HG03575 (cell line): ENCODE measurements around the gene LGALS4.
A peak's percentile ranks its signal among the peaks of the same experiment; 100 is the strongest.
"Not testable (repeated sequence)": the region's sequence is repeated elsewhere in the genome, so short reads cannot be mapped to it uniquely, and the experiment has no call there.

Experiments used
- ATAC-seq: cut with Tn5 transposase; IDR thresholded peaks from one replicate; pipeline ENCODE4 v1.9.1; 2021; ENCODE audit not compliant: unreplicated experiment, insufficient number of reproducible peaks, low FRiP score; ENCODE audit errors: extremely low read depth

LGALS4 gene, protein sequence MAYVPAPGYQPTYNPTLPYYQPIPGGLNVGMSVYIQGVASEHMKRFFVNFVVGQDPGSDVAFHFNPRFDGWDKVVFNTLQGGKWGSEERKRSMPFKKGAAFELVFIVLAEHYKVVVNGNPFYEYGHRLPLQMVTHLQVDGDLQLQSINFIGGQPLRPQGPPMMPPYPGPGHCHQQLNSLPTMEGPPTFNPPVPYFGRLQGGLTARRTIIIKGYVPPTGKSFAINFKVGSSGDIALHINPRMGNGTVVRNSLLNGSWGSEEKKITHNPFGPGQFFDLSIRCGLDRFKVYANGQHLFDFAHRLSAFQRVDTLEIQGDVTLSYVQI

DNA sequence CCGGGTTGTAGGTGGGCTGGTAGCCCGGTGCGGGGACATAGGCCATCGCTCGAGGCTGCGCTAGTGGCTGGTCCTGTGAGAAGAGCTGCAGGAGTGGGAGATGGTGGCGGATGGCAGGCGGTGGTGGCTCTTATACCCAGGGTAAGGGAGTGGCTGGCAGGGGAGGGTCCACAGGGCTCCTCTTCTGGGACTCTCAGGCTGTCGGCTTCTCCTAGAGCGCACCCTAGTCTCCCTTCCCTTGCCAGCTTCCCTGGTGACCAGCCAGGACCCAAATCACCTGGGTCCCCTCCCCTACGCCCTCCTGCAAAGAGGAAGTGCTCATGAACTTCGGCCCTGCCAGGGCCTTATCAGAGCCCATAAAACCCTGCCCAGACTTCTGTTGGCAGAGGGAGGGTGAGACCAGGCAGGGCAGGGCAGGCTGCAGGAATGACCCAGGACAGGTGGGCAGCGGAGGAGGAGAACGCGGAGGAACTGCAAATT is at the start of gene LGALS4:
TSS of gene LGALS4 (minus strand) at position 105 of the 480 bp plus-strand sequence. CDS start at position 46, 59 bp downstream.
- ATAC-seq, result no peak

DNA sequence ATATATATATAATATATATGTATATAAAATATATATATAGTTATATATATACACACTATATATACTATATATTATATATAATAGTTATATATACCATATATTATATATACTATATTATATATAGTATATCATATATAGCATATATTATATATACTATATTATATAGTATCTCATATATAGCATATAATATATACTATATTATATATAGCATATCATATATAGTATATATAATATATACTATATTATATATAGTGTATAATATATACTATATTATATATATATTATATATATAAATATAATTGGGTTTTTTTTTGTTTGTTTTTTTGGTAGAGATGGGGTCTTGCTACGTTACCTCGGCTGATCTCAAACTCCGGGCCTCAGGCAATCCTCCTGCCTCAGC is 48.6 kb upstream of the LGALS4 start:
- no peak for ATAC-seq

DNA sequence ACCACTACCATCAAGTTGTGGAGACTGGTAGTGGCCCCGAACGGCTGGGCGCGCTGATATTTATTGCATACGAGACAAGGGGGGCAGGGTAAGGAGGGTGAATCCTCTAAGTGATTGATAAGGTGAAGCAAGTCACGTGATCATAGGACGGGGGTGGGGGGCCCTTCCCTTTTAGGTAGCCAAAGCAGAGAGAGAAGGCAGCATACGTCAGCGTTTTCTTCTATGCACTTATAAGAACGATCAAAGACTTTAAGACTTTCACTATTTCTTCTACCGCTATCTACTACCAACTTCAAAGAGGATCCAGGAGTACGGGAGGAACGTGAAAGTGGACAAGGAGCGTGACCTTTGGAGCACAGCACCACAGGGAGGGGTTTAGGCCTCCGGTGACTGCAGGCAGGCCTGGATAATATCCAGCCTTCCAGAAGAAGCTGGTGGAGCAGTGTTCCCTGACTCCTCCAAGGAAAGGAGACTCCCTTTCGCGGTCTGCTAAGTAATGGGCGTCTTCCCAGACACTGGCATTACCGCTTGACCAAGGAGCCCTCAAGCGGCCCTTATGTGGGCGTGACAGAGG is 47.0 kb upstream of the LGALS4 start:
- ATAC-seq, result not testable (repeated sequence)

DNA sequence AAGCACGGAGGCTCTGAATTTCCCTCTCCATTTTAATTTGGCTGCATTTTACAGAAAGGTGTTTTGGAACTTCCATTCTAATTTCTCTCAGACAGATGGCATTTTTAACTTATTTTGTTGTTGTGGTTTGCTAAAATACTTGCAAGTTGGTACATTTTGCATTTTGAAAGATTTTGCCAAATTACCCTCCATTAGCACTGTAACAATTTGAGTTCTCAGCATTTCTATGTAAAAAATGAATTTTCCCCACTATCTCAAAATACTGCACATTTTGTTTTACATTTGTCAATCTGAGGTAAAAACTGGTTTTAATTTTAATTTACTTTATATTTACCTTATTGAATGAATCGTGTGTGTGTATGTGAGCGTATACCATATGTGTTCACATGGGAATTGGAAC is 44.1 kb upstream of the LGALS4 start:
- ATAC-seq, result no peak

DNA sequence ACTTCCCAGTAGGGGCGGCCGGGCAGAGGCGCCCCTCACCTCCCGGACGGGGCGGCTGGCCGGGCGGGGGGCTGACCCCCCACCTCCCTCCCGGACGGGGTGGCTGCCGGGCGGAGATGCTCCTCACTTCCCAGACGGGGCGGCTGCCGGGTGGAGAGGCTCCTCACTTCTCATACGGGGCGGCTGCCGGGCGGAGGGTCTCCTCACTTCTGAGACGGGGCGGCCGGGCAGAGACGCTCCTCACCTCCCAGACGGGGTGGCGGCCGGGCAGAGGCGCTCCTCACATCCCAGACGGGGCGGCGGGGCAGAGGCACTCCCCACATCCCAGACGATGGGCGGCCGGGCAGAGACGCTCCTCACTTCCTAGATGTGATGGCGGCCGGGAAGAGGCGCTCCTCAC is 43.0 kb upstream of the LGALS4 start:
- ATAC-seq, result not testable (repeated sequence)

DNA sequence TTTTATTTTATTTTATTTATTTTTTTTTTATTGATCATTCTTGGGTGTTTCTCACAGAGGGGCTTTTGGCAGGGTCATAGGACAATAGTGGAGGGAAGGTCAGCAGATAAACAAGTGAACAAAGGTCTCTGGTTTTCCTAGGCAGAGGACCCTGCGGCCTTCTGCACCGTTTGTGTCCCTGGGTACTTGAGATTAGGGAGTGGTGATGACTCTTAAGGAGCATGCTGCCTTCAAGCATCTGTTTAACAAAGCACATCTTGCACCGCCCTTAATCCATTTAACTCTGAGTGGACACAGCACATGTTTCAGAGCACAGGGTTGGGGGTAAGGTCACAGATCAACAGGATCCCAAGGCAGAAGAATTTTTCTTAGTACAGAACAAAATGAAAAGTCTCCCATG is 42.2 kb upstream of the LGALS4 start:
- not testable (repeated sequence) for ATAC-seq

DNA sequence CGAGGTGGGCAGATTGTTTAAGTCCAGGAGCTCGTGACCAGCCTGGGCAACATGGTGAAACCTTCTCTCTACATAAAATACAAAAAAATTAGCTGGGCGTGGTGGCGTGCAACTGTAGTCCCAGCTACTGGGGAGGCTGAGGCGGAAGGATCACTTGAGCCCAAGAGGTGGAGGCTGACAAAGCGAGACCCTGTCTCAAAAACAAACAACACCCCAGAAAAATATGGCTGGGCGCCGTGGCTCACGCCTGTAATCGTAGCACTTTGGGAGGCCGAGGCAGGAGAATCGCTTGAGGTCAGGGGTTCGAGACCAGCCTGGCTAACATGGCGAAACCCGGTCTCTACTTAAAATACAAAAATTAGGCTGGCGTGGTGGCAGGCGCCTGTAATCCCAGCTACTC is 40.5 kb upstream of the LGALS4 start:
- ATAC-seq, result no peak

DNA sequence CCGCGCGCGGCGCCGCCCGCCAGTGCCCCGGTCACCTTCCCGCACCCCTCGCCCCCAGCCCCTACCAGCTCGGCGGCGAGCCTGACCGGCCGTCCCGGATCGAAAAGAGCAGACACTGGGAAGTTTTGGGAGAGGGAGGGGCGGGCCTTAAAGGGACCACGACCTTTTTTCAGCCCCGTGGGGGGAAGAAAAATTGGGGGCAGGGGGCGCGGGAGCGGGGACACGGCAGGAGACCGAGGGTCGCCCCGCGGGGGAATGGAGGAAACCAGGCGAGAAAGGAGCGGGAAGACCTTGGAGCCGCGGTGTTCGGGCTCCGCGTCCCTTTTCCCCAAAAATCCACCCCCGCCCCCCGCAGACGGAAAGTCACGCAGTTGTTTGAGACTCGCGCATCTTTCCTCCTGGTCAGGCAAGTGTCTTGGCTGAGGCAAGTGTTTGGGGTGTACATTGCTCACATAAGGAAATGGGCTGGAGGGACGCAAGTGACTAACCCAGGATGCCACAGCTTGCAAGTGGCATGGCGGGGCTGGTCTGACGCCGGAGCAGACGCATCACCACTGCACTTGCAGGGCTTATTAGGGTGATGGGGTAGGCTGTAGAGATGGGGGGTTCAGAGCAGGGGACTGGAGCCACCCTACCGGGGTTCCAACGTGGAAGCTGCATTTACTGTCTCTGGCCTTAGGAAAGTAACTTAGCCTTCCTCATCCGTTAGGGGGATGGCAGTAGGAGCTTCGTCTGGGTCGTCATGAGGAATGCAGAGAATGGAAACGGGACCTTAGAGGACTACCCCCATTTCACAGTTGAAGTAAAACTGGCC is 39.7 kb upstream of the LGALS4 start:
- no peak for ATAC-seq

DNA sequence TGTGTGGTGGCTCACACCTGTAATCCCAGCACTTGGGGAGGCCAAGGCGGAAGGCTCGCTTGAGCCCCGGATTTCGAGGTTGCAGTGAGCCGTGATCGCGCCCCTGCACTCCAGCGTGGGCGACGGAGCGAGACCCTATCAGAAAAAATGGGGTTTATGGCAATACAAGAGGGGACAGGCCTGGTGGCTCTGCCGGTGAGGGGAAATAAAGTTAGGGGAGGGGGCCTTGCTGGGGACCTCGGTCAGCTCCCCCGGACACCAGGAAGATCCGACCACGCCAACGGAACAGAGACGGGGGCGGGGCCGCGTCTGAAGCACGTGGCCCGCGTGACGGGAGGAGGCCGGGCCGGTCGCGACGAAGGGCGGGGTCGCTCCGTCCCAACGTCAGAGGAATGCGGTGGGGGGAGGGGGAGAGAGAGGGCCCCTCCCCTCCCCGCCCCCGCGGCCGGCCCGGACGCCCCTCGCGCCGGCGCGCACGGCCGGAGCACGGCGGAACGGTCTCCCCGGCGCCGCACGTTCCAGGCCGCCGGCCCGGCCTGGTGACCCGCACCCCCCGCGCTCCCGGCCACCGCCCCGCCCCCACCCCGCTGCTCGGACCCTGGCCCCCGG is 39.0 kb upstream of the LGALS4 start:
- no peak for ATAC-seq

DNA sequence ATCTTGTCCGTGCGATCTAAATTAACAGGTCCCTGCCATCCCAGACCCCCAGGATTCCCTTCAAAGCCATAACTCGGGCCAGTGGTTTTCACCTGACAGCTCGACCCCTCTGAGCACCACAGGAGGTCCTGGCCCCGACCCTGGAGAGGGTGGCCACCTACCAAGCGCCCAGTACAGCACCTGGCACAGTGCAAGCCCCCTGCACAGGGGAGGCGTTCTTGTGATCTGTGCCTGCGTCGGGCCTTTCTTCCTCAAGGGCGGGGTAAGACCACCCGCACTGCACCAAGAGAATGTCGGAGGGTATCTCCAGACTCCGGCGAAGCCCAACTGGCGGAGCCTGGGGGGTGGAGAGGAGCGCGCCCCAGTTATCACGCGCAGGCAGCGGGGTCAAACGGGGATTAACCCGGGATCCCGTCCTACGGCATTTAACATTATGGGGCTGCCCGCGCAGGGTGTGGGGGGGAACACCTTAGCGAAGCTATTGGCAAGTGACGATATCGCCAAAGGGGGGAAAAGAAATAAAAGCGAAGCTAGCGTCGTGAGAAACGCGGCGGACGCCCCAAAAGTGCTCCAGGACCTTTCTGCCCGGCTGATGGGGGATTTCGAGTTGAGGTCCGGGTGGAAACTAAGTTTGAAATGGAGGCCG is 38.4 kb upstream of the LGALS4 start:
- no peak for ATAC-seq

DNA sequence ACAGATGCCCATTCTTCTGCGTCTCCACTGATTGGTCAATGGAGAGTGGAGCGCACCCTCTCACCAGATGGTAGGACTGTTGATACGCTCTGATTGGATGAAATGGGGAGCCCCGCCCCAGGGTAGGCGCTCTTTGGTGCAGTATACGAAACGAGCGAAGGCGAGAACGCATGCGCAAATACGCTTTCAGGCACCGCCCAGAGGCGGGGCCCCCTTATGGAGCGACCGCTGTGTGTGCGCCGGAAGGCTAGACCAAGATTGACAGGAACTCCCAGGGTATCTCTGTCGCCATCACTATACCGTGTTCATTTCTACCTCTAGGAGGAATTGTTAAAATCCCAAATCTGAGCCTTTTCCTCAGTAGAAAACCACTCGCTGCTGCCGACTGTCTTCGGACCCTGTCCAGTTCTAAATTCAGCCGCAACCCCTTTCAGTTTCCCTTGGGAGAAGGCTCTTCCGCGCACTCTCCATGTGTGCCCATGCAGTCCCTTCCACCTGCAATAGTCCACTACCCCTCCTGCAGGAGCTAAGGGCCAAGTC is 37.8 kb upstream of the LGALS4 start:
- peak; percentile 67 for ATAC-seq

DNA sequence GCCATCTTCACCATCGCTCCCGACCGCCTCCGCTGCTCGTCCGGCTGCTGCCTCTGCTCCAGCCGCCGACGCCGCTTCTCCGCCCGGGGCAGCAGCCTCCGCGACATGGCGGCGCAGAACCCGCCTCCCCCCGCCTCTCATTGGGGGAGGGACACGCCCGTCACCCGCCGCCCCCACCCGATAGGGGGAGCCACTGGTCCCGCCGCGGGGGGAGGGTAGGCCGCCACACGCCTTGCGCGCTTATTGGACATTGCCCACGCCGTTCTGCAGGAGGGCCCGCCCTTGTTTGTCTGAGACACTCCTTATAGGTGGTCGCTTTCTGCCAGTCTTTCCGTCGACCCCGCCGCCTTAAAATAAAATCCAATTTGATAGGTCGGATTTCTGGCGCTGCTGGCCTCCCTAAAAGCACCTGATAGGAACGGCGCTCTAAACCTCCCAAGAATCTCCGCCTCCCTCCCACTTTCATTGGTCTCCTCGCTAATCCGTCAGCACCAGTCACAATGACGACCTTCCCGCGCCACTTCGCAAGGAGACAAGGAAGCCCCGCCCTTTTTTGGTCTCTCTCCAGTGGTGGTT is 37.2 kb upstream of the LGALS4 start, which contains the start of gene HNRNPL:
TSS of gene HNRNPL (minus strand) at position 127 of the 576 bp plus-strand sequence. CDS start at position 107, 20 bp downstream.
- no peak for ATAC-seq

DNA sequence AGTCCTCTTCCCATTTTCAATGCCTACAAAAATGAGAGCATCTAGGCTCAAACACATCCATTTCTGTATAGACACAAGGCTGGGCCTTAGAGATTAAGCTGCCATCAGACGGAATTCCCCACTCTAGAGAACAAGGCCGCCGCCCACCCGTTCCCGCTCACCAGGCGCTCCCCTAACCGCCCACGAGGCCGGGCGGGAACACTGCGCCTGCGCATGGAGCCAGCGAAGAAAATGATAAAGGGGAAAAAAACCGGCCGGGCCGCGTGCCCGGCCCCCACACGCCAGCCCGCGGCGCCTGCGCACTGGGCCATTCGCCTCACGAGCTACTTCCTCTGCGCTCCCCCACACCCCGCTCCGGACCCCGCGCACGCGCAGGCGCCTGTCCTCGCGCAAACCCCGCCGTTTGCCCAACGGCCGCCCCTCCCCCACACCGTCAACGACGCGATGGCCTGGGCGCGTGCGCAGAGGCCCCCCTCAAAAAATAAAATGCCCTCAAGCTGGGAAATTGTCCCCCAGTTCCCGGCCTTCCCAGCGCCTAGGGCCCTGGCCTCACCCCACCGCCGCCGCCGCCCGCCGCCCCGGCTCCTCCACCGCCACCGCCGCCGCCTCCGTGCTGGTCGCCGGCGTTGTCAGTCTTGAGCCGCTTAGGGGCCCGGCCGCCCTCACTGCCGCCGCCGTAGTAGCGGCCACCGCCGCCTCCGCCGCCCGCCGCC is 36.6 kb upstream of the LGALS4 start:
- ATAC-seq, result no peak

DNA sequence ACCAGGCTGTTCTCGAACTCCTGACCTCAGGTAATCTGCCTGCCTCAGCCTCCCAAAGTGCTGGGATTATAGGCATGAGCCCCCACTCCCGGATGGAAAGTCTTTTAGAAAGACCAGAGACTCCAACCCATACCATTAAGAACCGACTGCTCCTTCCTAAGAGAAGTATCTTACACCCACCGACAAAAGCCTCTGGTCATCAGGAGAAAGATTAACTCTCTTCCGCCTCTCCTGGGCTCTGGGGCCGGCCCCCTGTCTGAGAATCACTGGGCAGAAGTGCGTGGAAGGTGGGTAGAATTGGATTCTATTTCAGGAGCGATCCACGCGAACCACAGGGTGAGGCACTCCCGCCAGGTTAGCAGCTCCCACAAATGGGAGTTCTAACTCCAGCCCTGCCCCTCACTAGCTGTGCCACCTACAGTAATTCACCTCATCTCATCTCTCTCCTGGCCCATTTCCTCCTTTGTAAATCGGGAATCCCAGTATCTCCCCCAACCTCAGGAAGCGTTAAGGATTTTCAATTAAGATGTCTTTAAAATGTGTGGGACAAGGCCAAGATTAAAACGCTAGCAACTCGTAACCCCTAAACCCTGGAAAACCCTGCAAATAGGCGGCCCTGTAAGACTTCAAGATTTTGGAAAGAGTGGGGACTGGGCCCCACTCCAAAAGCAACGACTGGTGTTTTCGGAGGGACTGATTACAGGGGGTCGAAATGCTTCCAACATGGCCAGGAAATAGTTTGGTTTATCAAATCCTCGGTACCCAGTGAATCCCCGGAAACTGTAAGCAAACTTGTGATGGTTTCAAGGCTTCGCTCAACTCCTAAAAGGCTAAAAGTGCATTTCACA is 35.8 kb upstream of the LGALS4 start:
- no peak for ATAC-seq

DNA sequence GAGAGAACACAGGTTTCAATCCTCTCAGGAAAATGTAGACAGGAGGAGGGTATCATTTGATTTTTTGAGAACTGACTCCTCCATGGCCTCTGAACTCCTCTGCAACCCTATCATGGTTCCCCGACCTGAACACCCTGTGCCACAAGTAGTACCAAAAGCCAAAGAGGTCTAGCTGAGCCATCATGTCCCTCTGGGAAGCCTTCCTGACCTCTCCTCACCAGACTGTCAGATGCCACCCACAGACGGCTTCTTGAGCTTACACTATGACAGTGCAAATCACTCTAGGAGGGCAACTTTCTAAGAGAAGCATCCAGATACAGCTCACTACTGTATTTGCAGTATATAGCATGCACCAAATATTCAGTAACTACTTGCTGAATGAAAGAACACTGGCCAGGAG is 33.4 kb upstream of the LGALS4 start:
- no peak for ATAC-seq

DNA sequence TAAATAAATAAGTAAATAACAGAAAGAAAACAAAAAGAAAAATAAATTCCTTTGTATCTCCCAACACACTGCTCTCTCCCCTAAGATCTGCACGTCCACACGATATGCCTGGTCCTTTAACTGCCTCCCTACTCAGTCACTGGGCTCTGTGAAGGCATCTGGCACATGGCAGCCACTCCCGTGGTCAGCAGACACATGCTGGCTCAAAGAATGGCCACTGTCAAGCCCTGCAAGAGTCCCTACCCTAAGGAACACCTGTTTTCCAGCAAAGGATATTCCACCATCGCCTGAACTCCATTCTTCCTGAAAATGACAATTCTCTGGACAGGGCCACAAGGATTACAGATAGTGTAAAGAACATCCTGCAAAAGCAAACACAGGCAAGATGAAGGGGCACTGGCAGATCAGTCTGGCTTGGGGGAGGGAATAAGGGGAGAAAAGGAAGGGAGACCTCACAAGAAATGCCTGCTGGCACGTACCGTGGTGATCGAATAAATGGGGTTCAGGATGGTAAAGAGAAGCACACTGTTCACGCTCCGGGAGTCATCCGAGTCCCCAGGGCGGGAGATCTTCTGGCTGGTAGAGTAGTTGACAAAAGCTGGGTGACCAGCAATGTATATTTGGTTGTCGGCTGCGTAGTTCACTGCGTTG is 32.8 kb upstream of the LGALS4 start:
- ATAC-seq, result no peak
